GM23248 (cell line): ENCODE measurements around the gene TRERF1. TPM values are rescaled to one million over a fixed set of nuclear protein-coding genes. Genes with fewer than 3 reads are reported as not detected.

ENCODE experiments used
- DNase-seq: peaks from one replicate; pipeline ENCODE4 v3.0.0-alpha.2; 2015
- H2AFZ ChIP-seq: fragments of 200-600 bp; sonication (generic); 2 replicates; pipeline ENCODE4 v1.6.1; 2016; ENCODE audit warnings: antibody characterized with exemption
- H3F3A ChIP-seq: fragments of 200-600 bp; sonication (generic); 2 replicates; pipeline ENCODE4 v1.6.1; 2016; ENCODE audit warnings: mild to moderate bottlenecking, antibody characterized with exemption, mixed run types; ENCODE audit not compliant: insufficient read depth
- H3K27ac ChIP-seq: fragments of 200-600 bp; sonication (generic); 2 replicates; pipeline ENCODE4 v1.5.1; 2016; ENCODE audit warnings: mild to moderate bottlenecking
- H3K27me3 ChIP-seq: fragments of 200-600 bp; sonication (generic); replicated peaks from 2 replicates; pipeline ENCODE4 v1.6.1; 2016; ENCODE audit warnings: mild to moderate bottlenecking; ENCODE audit not compliant: insufficient read depth
- H3K36me3 ChIP-seq: fragments of 200-600 bp; sonication (generic); 2 replicates; pipeline ENCODE4 v1.6.1; 2016; ENCODE audit warnings: low read depth, mild to moderate bottlenecking
- H3K4me1 ChIP-seq: fragments of 200-600 bp; sonication (generic); 2 replicates; pipeline ENCODE4 v1.6.1; 2016; ENCODE audit warnings: mild to moderate bottlenecking; ENCODE audit not compliant: insufficient read depth
- H3K4me2 ChIP-seq: fragments of 200-600 bp; sonication (generic); one replicate; pipeline ENCODE4 v1.6.1; 2016; ENCODE audit warnings: mild to moderate bottlenecking; ENCODE audit not compliant: unreplicated experiment
- H3K4me3 ChIP-seq: fragments of 200-600 bp; sonication (generic); 2 replicates; pipeline ENCODE4 v1.5.1; 2016; ENCODE audit warnings: mild to moderate bottlenecking
- H3K79me2 ChIP-seq: fragments of 200-600 bp; sonication (generic); 2 replicates; pipeline ENCODE4 v1.6.1; 2016; ENCODE audit warnings: mild to moderate bottlenecking; ENCODE audit not compliant: insufficient read depth
- H3K9ac ChIP-seq: fragments of 200-600 bp; sonication (generic); 2 replicates; pipeline ENCODE4 v1.6.1; 2016; ENCODE audit warnings: mild to moderate bottlenecking
- H3K9me2 ChIP-seq: fragments of 200-600 bp; sonication (generic); 2 replicates; pipeline ENCODE4 v1.6.1; 2016; ENCODE audit warnings: mixed run types, mild to moderate bottlenecking, moderate library complexity; ENCODE audit not compliant: insufficient read depth
- H3K9me3 ChIP-seq: fragments of 200-600 bp; sonication (generic); one replicate; pipeline ENCODE4 v1.6.1; 2017; ENCODE audit warnings: low read depth
- H4K20me1 ChIP-seq: fragments of 200-600 bp; sonication (generic); 2 replicates; pipeline ENCODE4 v1.6.0; 2016; ENCODE audit not compliant: insufficient read depth
- EZH2 ChIP-seq: fragments of 200-600 bp; sonication (generic); IDR thresholded peaks from 2 replicates; pipeline ENCODE4 v1.6.1; 2018; ENCODE audit warnings: antibody characterized with exemption, mild to moderate bottlenecking; ENCODE audit not compliant: insufficient read depth, poor library complexity, severe bottlenecking
- EZH2phosphoT487 ChIP-seq: fragments of 200-600 bp; sonication (generic); IDR thresholded peaks from 2 replicates; pipeline ENCODE4 v1.6.1; 2018; ENCODE audit warnings: antibody characterized with exemption, moderate library complexity, mild to moderate bottlenecking, low read depth; ENCODE audit not compliant: insufficient read depth
- WGBS, 2 experiments: methylation state at CpG; one replicate each; pipeline ENCODE4 v1.1.6; 2015 to 2017; ENCODE audit warnings: low lambda C conversion rate in 2 of 2, low coverage in 1 of 2; ENCODE audit errors: missing lambda C conversion rate in 2 of 2; 5-methylcytosine and 5-hydroxymethylcytosine counted together
- in situ Hi-C: fragments of 300-500 bp; cut with MboI; formaldehyde crosslinking; loops from 2 replicates; pipeline ENCODE4 v1.15.0; 2020
- polyA plus RNA-seq: library from polyadenylated mRNA; unstranded; fragments of >200 nt; fragmentation: Nextera tagmentation; extraction: Ambion mirVana; gene quantifications from 2 replicates; pipeline ENCODE4 v1.2.1, GENCODE V29; 2016
- total RNA-seq: library from RNA; depleted of rRNA; stranded (reverse); fragments of >200 nt; shearing (Covaris generic); gene quantifications from 2 replicates; pipeline ENCODE4 v1.2.3, GENCODE V29; 2014

TRERF1 gene
- total and polyA plus RNA-seq, 2 experiments from 2014 or later: 2.7 to 3.1 TPM

GRCh38 chr6:42393339-42393738 is 58.4 kb downstream of the TRERF1 start:
- H3K9ac ChIP-seq: no peak overlapping the region
- H3K27me3 ChIP-seq: no peaks in the 10 kb centered on the region
- no peak overlapping the region for H2AFZ ChIP-seq
- H3K4me1 ChIP-seq: no peaks in the 10 kb centered on the region
- no peaks in the 10 kb centered on the region for H3K9me2 ChIP-seq
- no peaks in the 10 kb centered on the region for H3K9me3 ChIP-seq
- peaks cover 76% of the 10 kb centered on the region for H3K79me2 ChIP-seq
- WGBS, 2 experiments: 97% methylated on average over 3 of the region's 3 CpGs
- H3K4me3 ChIP-seq: no peak overlapping the region
- no peaks in the 10 kb centered on the region for H4K20me1 ChIP-seq
- no peaks in the 10 kb centered on the region for H3F3A ChIP-seq
- TF ChIP-seq EZH2phosphoT487 (no peak), EZH2 (no peak)
- no peak for DNase-seq
- no peaks in the 10 kb centered on the region for H3K36me3 ChIP-seq
- in situ Hi-C loops: no loop called here
- no peak overlapping the region for H3K27ac ChIP-seq
- no peak overlapping the region for H3K4me2 ChIP-seq

- no peak for TF ChIP-seq EZH2phosphoT487
- TF ChIP-seq EZH2: no peak
- Histone ChIP-seq H3K4me3 (no peak overlapping the region), H3K4me1 (no peaks in the 10 kb centered on the region), H3K9me2 (no peaks in the 10 kb centered on the region), H4K20me1 (no peaks in the 10 kb centered on the region), H3K27ac (no peak overlapping the region), H3K4me2 (no peak overlapping the region), H2AFZ (no peak overlapping the region), H3K9me3 (no peaks in the 10 kb centered on the region), H3F3A (no peaks in the 10 kb centered on the region), H3K9ac (no peak overlapping the region), H3K27me3 (no peaks in the 10 kb centered on the region), H3K79me2 (peaks cover 75% of the 10 kb centered on the region), H3K36me3 (no peaks in the 10 kb centered on the region)
- WGBS, 2 experiments: 89 to 91% methylated on average over 10 of the region's 10 CpGs
- no peak for DNase-seq
- in situ Hi-C loops: no loop called here
Observed at GRCh38 chr6:42392833-42393232, 58.9 kb downstream of the TRERF1 start.

- Histone ChIP-seq H3K27me3 (no peaks in the 10 kb centered on the region), H3K27ac (no peak overlapping the region), H3K4me1 (no peaks in the 10 kb centered on the region), H3F3A (no peaks in the 10 kb centered on the region), H3K4me2 (no peak overlapping the region), H3K9me3 (no peaks in the 10 kb centered on the region), H3K79me2 (peaks cover 72% of the 10 kb centered on the region), H3K36me3 (no peaks in the 10 kb centered on the region), H2AFZ (no peak overlapping the region), H3K4me3 (no peak overlapping the region), H3K9ac (no peak overlapping the region), H3K9me2 (no peaks in the 10 kb centered on the region), H4K20me1 (no peaks in the 10 kb centered on the region)
- in situ Hi-C loops: no loop called here
- DNase-seq: no peak
- no peak for TF ChIP-seq EZH2
- no peak for TF ChIP-seq EZH2phosphoT487
- 76 to 80% methylated on average over 6 of the region's 6 CpGs for WGBS, 2 experiments
Observed at GRCh38 chr6:42391441-42391840, 60.3 kb downstream of the TRERF1 start.

GRCh38 chr6:42390228-42390934 is 61.3 kb downstream of the TRERF1 start:
- Histone ChIP-seq H3K79me2 (peaks cover 72% of the 10 kb centered on the region), H3K27ac (no peak overlapping the region), H3K27me3 (no peaks in the 10 kb centered on the region), H3K4me1 (no peaks in the 10 kb centered on the region), H3K9ac (no peak overlapping the region), H3K9me2 (no peaks in the 10 kb centered on the region), H3K36me3 (no peaks in the 10 kb centered on the region), H3K9me3 (no peaks in the 10 kb centered on the region), H4K20me1 (no peaks in the 10 kb centered on the region), H3F3A (no peaks in the 10 kb centered on the region), H3K4me3 (no peak overlapping the region), H2AFZ (no peak overlapping the region), H3K4me2 (no peak overlapping the region)
- TF ChIP-seq EZH2phosphoT487 (no peak), EZH2 (no peak)
- 87 to 89% methylated on average over 17 of the region's 17 CpGs for WGBS, 2 experiments
- in situ Hi-C loops: no loop called here
- no peak for DNase-seq

- no peaks in the 10 kb centered on the region for H3K9me3 ChIP-seq
- no peaks in the 10 kb centered on the region for H3K36me3 ChIP-seq
- in situ Hi-C loops: no loop called here
- no peaks in the 10 kb centered on the region for H3K9me2 ChIP-seq
- no peak overlapping the region for H2AFZ ChIP-seq
- no peak overlapping the region for H3K4me3 ChIP-seq
- TF ChIP-seq EZH2: no peak
- TF ChIP-seq EZH2phosphoT487: no peak
- no peak overlapping the region for H3K27ac ChIP-seq
- no peak for DNase-seq
- no peaks in the 10 kb centered on the region for H4K20me1 ChIP-seq
- WGBS, 2 experiments: 86 to 92% methylated on average over 6 of the region's 6 CpGs
- H3K9ac ChIP-seq: no peak overlapping the region
- no peak overlapping the region for H3K4me2 ChIP-seq
- H3K4me1 ChIP-seq: no peaks in the 10 kb centered on the region
- H3K27me3 ChIP-seq: no peaks in the 10 kb centered on the region
- no peaks in the 10 kb centered on the region for H3F3A ChIP-seq
- H3K79me2 ChIP-seq: peaks cover 65% of the 10 kb centered on the region
Observed at GRCh38 chr6:42389736-42390135, 62.0 kb downstream of the TRERF1 start.
